Stimulated activated CD8-positive, alpha-beta memory T cell treated with anti-CD3 and anti-CD28 coated beads, Interleukin-4, amount 100 ng/mL, for 4 hours (primary cell): Measurements from ENCODE around the gene SETBP1.

Experiments
- DNase-seq, 2 donors: peaks; one replicate each; pipeline ENCODE4 v3.0.0-alpha.2; 2020; ENCODE audit warnings: low read depth in 2 of 2, low spot score in 1 of 2

Gene SETBP1

GRCh38 chr18:44759925-44760342, 79.2 kb downstream of the SETBP1 start:
- no peak for DNase-seq

DNA sequence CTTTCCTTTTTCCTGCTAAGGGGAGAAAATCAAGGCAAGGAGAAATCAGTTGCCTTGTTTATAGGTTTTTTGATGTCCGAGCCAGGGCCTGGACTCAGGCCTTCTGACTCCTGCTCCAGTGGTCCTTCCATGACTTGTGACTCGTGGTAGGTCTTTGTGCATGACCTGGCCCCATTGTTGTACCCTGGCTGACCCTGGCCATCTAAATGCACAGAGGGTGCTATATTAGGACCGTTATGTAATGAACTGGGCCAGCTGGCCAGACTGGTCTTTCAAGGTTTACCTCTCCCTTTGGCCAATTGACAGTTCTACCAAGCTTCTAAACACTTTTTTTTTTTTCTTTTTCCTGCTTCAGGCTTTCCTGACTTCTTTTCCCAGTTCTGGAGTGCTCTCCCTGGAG, 81.1 kb downstream of the SETBP1 start:
- DNase-seq = no peak

- no peak for DNase-seq
These were observed 82.6 kb downstream of the SETBP1 start for GRCh38 chr18:44763327-44763726.

DNA sequence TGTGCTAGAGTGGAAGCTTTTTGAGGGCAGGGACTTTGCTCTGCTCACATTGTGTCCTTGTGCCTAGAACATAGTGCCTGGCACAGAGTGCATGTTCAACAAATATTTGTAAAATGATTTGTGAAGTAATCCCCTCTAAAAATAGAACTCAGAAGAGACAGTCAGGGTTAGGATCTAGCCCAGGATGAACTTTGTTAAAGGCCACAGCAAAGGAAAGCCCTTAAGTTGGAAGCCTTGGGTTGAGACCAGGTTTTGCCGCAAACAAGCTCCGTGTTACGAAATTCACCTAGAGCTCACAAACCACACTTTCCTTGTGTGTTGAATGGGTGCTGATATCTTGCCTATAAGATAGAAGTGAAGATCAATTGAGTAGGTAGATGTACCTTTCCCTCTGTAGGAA, 84.2 kb downstream of the SETBP1 start:
- no peak for DNase-seq

- no peak for DNase-seq
These were observed 84.8 kb downstream of the SETBP1 start for GRCh38 chr18:44765456-44765855.

- no peak for DNase-seq
These were observed 85.8 kb downstream of the SETBP1 start for GRCh38 chr18:44766450-44766849.

DNA sequence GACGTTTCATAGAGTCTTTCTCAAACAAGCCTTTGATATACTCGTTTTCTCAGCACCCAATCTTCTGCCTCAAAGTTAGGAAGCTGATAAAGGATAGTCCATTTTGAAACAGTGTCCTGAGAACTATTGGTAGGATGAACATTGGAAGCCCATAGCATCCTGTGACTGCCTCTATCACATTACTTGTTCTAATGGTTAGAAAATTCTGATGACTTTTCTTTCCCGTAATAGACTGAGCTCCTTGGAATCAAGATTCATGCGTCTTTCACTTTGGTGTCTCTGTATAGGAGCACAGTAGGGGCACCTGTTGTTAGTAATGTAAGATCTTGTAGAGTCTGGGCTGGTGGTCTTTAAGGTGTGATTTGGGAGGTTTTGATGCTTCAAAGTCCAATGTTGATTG, 87.1 kb downstream of the SETBP1 start:
- no peak for DNase-seq

DNA sequence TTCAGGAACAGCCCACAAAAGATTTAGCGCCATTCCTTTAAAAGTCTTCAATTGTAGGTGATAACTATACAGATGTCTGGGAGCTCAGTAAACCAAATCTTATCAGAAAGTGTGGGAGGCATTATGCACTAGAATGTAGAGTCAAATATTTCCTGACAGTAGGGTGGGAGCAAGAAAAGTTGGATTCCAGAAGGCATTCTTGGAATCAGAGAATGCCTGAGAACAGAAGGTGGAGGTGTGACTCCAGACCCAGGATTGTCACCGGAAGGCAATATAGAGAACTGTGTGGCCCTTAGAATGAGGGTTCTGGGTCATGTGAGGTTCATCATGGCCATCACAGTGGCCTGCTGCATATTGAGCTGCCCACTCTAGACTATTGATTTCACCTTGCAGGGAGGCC, 90.0 kb downstream of the SETBP1 start:
- no peak for DNase-seq

DNA sequence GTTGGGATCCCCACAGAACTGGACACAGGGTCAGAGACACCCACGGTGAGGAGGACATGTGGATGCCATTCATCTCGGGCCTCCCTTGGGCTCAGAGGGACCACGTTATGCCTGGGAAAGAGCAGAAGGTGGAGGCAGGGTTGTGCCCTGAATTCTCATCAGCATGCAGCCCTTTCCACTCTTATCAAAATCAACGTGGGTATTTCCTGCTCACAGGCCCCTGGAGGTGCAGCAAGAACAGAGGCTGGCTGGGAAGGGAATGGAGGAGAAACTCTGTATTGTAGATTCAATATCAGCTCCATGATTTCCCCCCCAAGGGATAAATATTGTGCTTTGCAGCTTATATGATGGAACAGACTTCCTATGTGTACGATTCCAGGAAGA, 90.9 kb downstream of the SETBP1 start:
- no peak for DNase-seq

- no peak for DNase-seq
These were observed 91.5 kb downstream of the SETBP1 start for GRCh38 chr18:44771956-44772917.

DNA sequence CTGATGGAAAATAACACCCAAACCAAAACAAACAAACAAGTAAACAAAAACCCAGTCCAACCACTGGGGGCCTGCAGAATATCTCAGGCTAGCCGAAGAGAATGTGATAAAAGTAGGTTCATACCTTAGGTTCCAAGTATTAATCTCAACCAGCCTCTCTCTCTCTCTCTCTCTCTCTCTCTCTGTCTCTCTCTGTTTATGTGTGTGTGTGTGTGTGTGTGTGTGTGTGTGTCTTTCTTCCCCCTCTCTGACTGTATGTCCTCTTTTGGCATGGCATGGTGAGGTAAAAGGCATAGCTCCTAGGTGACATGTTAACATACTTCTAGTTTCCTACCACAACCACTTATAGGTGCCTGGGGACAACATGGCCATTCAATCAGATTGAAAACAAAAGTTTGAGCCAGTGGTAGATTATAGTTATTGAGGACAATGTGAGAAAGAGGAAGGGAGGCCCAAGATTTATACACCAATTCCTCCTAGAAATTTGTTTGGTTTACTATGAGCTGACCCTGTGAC, 93.0 kb downstream of the SETBP1 start:
- DNase-seq = no peak

GRCh38 chr18:44774191-44774590, 93.5 kb downstream of the SETBP1 start:
- DNase-seq = no peak

- no peak for DNase-seq
These were observed 96.9 kb downstream of the SETBP1 start for GRCh38 chr18:44777457-44778192.

- no peak for DNase-seq
These were observed 98.1 kb downstream of the SETBP1 start for GRCh38 chr18:44778788-44779187.

GRCh38 chr18:44779753-44780292, 99.1 kb downstream of the SETBP1 start:
- no peak for DNase-seq

- DNase-seq = no peak
These were observed 101.2 kb downstream of the SETBP1 start for GRCh38 chr18:44781886-44782285.

- DNase-seq = no peak
These were observed 101.9 kb downstream of the SETBP1 start for GRCh38 chr18:44782617-44783016.

- no peak for DNase-seq
These were observed 102.7 kb downstream of the SETBP1 start for GRCh38 chr18:44783371-44783770.

GRCh38 chr18:44786257-44786656, 105.6 kb downstream of the SETBP1 start:
- DNase-seq = no peak

DNA sequence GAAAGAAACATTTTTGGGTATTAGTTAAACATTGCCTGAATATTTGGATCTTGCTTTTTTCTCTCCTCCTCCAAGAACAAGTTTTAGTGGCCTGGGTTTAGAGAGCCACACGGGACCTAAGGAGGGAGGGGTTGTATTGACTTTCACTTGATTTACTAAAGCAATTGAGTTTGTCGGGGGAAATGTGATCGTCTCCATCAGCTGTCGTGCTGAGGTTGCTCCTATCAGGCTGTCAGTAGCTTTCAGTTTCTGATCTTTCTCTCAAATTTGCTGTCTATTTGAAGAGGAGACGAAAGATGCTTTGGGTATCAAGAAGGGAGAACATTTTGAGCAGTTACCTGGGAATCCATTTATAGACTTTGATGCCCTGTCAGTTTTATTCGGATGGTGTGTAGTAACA, 106.0 kb downstream of the SETBP1 start:
- DNase-seq = no peak

DNA sequence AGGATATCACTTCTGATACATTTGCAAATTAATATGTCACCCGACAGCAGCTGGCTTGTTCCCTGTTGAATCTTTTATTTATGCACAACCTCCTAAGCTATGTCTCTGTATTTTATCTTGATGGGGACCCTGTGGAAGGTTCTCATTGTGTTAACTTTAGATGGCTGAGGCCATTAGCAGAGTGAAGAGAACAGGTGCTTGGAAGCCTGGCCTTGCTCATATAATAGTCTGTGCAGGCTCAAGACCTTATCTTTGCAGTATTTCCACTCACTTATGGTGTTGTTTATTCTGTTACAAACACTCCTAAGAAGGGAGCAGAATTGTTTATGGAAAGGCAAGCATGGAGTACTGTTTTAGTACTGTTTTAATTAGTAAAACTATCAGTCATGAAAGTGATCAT, 107.6 kb downstream of the SETBP1 start:
- no peak for DNase-seq

DNA sequence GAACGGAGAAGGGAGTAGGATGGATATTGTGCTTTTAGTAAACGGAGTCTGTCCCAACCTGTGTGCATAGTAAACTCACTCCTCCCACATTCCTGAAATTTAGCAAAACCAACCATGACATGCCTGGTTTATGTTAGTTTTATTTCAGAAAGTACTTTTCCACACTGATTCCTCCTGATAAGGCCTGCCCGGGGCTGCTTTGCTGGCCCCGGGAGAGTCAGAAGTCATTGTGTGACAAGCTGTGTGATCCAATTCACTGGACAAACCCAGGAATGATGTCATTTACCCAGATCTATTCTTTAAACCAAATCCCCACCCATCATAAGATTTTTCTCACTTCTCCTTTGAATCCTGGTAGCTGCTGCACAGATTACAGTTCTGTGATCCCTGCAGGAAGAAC, 109.0 kb downstream of the SETBP1 start:
- no peak for DNase-seq
